Activated CD4-positive, alpha-beta T cell treated with anti-CD3 and anti-CD28 coated beads for 4 hours (primary cell): ENCODE measurements around the gene FAM118A.
"Not testable (repeated sequence)": the region's sequence is repeated elsewhere in the genome, so short reads cannot be mapped to it uniquely, and the experiment has no call there.

Source experiments
- DNase-seq, 2 donors: peaks; one replicate each; pipeline ENCODE4 v3.0.0-alpha.2; 2020

FAM118A gene

DNA sequence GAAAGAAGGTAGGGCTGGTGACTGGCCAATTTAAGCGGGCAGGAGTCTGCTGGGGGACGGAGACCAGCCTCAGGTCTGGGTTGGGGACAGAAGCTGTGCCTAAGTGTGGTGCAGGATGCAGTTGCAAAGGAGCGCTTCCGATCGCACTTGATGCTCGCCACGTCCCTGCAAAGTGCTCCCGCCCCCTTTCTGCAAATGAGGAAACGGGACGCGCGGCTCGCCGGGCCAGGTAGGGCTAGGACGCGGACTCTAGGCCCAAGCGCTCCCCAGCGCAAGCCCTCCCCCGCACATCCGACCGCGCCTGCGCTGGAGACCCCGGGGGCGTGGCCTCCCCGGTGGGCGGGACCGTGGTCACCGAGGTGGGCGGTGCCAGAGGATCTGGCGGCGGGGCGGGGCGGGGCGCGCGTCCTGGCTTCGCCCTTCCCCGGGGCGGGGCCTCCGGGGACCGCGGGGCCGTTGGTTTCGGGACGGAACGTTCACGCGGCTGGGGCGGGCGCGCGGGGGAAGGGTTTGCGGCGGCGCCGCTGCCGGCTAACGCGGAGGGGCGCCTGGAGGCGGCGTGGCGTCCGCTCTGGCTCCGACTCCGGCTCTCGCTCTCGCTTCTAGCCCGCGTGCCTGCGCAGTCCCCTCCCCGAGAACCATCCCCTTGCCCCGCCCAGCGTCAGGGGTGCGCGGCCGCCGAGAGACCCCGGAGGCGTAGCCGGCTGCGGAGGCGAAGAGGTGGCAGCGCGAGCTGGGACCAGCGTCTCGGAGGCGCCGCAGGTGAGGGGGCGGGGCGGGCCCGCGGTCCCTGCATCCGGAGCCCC, at the start of gene FAM118A:
Gene FAM118A, plus strand, starts transcription at position 513 of the 806 bp plus-strand sequence. CDS start 12,446 bp downstream, outside the sequence.
- peak; percentile 95 to 98 for DNase-seq

DNA sequence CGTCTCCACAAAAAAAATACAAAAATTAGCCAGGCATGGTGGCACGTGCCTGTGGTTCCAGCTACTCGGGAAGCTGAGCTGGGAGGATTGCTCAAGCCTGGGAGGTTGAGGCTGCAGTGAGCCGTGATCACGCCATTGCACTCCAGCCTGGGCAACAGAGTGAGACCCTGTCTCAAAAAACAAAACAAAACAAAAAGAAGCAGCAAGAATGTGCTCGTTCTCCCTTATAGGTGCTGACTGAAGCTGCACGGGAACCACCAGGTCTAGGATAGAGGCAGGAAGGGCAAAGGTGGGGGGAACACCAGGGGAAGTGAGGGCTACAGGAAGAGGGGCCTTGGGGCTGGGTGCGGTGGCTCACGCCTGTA, 49.4 kb upstream of the FAM118A start:
- DNase-seq = not testable (repeated sequence)

DNA sequence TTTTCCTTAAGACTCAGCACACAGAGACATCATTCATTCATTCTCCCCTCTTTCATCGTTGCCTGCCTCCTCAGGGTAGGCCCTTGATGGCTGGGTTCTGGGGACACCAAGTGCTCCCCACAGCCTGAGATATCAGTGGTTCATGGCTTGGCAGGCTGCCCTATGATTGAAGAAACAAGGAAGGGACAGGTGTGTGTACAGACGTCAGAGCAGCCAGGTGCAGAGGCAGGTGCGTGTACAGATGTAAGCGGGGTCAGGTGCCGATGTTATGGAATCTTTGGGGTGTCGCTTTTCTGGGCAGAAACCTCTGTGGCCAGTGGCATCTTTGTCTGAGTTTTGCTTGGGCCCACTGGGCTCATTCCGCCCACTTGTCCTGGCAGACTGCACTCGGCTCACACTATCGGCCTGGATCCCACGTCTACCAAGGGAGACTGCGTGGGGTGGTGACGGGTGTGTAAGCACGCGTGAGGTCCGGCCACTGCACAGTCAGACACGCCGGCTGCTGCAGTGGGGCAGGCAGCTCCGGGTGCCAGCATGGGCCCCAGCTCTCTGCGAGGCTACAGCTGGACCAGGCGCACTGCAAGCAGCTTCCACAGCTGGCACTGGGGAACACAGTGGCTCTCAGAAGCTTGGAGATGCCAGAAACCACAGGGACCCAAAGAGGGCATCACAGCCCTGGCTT, 48.2 kb upstream of the FAM118A start:
- no peak for DNase-seq

DNA sequence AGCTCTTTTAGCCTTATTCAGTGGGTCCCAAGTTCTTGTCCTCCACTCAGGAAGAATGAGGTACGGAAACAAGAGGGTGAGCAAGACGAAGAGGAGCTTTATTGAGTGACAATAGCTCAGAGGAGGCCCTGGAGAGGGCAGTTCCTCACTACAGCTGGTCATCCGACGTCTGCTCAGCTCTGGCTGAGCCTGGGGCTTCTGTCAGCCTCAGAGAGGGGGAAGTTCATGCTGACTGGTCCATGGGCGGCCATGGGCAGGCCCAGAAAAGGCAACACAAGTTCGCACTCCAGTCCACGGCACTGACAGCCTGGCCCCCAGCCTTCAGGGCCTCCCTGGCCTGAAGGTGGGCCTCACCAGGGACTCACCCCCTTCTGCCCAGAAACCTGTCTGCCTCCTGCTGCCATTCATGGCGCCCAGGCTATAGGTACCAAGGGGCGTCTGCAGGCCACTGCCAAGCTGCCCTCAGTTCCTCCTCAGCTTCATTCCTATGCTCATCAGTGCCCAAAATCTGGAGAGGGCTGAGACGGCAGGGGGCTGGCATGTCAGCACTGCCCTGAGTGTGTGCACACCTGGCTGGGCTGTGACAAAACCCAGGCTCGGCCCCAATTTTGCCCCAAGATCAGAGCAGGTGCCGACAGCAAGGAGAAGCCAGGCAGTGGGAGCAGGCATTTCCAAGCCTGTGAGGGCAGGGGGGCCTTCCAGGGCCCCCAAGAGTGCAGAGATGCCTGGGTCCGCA, 47.4 kb upstream of the FAM118A start:
- DNase-seq = no peak

GRCh38 chr22:45262931-45263462, 46.7 kb upstream of the FAM118A start:
- no peak for DNase-seq

GRCh38 chr22:45263463-45264269, 46.1 kb upstream of the FAM118A start:
- no peak for DNase-seq

- no peak for DNase-seq
Measured at GRCh38 chr22:45265535-45265934, 44.2 kb upstream of the FAM118A start.

DNA sequence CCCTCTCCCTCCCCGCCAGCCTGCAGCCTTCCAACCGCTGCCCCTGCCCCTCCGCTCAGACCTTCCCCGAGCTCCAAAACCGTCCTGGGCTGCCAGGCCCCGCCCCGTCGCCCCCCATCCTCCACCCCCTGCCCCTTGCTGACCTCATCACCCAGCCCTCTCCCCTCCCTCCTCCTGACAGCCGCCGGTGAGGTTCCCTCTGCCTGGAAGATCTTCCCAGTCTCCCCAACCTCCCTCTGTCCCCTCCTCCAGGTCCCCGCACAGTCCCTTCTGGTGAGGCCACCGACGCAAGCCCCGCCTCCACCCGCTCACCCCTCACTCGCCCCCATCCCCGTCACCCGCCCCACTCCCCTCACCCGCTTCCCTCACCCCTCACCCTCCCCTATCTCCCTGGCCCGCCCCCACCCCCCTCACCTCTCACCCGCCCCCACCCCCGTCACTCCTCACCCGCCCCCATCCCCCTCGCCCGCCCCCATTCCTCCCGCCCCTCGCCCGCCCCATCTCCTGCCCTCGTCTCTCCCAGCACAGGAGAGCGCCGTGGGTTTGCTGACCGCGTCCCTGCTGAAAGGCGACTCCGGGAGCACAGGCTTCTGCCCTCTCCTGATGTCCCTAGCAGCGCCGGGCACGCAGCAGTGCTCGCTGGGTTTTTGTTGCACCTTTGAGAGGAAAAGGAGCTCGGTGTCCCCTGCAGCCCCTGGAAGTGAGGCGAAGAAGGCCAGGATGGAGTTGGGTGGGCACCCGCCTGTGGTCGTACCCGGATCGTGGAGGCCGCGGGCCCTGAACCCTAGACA, 41.4 kb upstream of the FAM118A start:
- DNase-seq = peak; percentile 28 to 36

- peak; percentile 86 to 87 for DNase-seq
Measured at GRCh38 chr22:45268958-45269844, 40.5 kb upstream of the FAM118A start.

GRCh38 chr22:45270095-45271020, 39.4 kb upstream of the FAM118A start:
- no peak for DNase-seq

- DNase-seq = no peak
Measured at GRCh38 chr22:45271667-45272201, 38.0 kb upstream of the FAM118A start.

DNA sequence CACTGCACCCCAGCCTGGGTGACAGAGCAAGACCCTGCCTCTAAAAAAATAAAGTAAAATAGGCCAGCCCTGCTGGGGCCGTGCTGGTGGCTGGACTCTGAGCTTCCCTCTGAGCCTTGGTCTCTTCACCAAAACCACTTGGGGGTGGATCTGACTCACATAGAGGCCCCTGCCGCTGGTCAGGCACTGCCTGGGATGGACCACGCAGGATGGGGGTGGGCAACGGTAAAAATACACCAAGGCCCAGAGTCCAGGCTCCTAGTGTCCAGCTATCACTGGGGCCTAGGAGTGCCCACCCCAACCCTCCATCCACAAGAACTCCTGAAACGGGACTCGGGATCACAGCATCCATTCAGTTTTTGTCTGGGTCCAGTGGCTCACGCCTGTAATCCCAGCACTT, 37.2 kb upstream of the FAM118A start:
- no peak for DNase-seq

DNA sequence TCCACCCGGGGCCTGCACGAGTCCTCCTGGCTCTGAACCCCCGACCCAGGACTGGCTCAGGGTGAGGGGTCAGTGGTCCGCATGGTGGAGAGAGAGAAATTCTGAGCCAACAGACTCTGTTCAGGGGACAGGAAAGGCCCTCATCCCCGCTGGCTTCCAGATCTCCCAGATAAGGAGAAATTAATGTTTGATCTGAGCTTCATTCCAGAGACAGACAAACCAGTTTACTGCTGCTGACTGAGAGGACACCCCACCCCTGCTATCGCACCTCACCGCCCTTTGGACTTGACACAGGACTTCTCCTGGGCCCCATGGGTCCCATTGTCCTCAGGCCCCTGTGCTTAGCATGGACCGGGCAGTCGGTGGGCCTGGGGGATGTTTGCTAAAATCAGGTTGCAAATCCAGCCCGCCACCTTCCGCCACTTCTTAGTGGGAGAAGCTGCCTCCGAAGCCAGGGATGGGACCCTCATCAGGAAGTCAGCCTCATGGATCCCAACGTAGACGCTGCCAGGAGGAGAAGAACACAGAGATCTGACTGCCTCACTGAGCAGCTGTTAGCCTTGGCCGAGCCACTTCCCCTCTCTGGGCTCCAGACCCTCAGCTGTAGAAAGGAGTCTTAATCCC, 36.2 kb upstream of the FAM118A start:
- no peak for DNase-seq

DNA sequence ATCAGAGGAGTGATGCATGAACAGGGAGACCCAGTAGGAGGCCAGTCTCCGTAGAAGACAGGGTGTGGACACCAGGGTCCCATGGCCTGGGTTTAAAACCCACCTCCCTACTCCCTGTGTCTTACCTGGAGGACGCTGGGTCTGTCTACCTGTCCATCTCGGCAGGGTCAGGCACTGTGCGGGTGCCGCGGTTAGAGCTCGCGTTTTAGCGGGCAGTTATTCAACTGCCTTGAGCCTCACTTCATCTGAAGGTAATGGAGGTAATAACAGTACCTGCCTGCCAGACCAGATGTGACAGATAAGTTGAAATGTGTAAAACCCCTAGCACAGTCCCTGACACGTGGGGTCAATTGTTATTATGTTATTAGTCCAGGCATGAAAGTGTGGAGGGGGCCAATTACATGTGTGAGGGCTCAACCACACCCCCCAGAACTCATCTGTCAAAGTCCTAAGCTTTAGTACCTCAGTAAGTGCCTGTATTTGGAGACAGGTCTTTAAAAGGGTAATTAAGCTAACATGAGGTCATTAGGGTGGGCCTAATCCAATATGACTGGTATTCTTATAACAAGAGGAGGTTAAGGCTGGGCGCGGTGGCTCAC, 33.1 kb upstream of the FAM118A start:
- no peak for DNase-seq

GRCh38 chr22:45277720-45278119, 32.0 kb upstream of the FAM118A start:
- DNase-seq = not testable (repeated sequence)

GRCh38 chr22:45278125-45278524, 31.6 kb upstream of the FAM118A start:
- DNase-seq = no peak

GRCh38 chr22:45280587-45280980, 29.1 kb upstream of the FAM118A start:
- no peak for DNase-seq

- DNase-seq = no peak
Measured at GRCh38 chr22:45281010-45281409, 28.7 kb upstream of the FAM118A start.
